Heart right ventricle (tissue), 16 donors: ENCODE data around the gene NUBPL. TPM values are rescaled to one million over a fixed set of nuclear protein-coding genes. Genes with fewer than 3 reads are reported as not detected.
A peak's percentile ranks its signal among the peaks of the same experiment; 100 is the strongest.

ENCODE experiments used
- ATAC-seq, 8 donors: fragments of 200-7000 bp; cut with Tn5 transposase; one replicate each; pipeline ENCODE4 v1.9.1; 2020; ENCODE audit warnings: mild to moderate bottlenecking in 8 of 8, moderate library complexity in 8 of 8, moderate number of reproducible peaks in 1 of 8
- DNase-seq, 2 donors: peaks; one replicate each; pipeline ENCODE4 v3.0.0-alpha.2; 2020
- H3K27ac ChIP-seq, 10 donors: fragments of 200-600 bp; sonication (generic) in 2 of 10; one replicate each; pipeline versions ENCODE4 v1.5.0 to v1.8.0; 2020 to 2022; ENCODE audit warnings: mild to moderate bottlenecking in 3 of 10
- H3K27me3 ChIP-seq, 7 donors: fragments of 200-600 bp; one replicate each; pipeline ENCODE4 v1.8.0; 2021 to 2022; ENCODE audit warnings: mild to moderate bottlenecking in 2 of 7
- H3K36me3 ChIP-seq, 9 donors: fragments of 200-600 bp; sonication (generic) in 1 of 9; one replicate each; pipeline versions ENCODE4 v1.5.0 to v1.8.0; 2020 to 2022; ENCODE audit warnings: mild to moderate bottlenecking in 2 of 9
- H3K4me1 ChIP-seq, 9 donors: fragments of 200-600 bp; sonication (generic) in 1 of 9; one replicate each; pipeline versions ENCODE4 v1.5.0 to v1.8.0; 2020 to 2022; ENCODE audit warnings: mild to moderate bottlenecking in 4 of 9
- H3K4me3 ChIP-seq, 10 donors: fragments of 200-600 bp; sonication (generic) in 2 of 10; one replicate each; pipeline versions ENCODE4 v1.5.0 to v1.8.0; 2020 to 2022; ENCODE audit warnings: mild to moderate bottlenecking in 7 of 10, moderate library complexity in 2 of 10
- H3K9me3 ChIP-seq, 11 donors: fragments of 200-600 bp in 10 of 11; sonication (generic) in 2 of 11; one replicate each; pipeline versions ENCODE4 v1.5.0 to v1.8.0; 2013 to 2022; ENCODE audit warnings: mild to moderate bottlenecking in 2 of 11, control low read depth in 1 of 11, moderate library complexity in 1 of 11
- CTCF ChIP-seq, 9 donors: fragments of 200-600 bp; sonication (generic) in 2 of 9; IDR thresholded peaks; one replicate each; pipeline versions ENCODE4 v1.5.0 to v1.8.0; 2021 to 2022; ENCODE audit warnings: antibody characterized with exemption in 9 of 9, mild to moderate bottlenecking in 5 of 9, moderate library complexity in 1 of 9
- WGBS, 2 donors: extraction: QIAGEN DNeasy Blood & Tissue Kit; methylation state at CpG; one replicate each; pipeline ENCODE4 v1.1.7; 2013; ENCODE audit warnings: inconsistent platforms in 1 of 2; 5-methylcytosine and 5-hydroxymethylcytosine counted together
- intact Hi-C, 10 donors: fragments of 100-400 bp; cut with DNase I; formaldehyde crosslinking; loops; one replicate each; pipeline versions ENCODE4 v1.11.1 to v1.14.2; 2022
- long read RNA-seq, 3 donors: library from polyadenylated mRNA; unstranded; transcript quantifications; one replicate each; pipeline ENCODE4 v2.0.0, GENCODE V29; 2020 to 2021
- polyA plus RNA-seq, 2 donors: library from polyadenylated mRNA; stranded (reverse); fragments of 200-250 nt; gene quantifications; one replicate each; pipeline ENCODE4 v1.2.3, GENCODE V29; 2013
- total RNA-seq, 10 donors: library from RNA; stranded (reverse); fragmentation: NEBNext Ultra II Directional in 3 of 10; extraction: Animal tissue kit (Norgen Biotek cat#: 25700) in 3 of 10; gene quantifications; one replicate each; pipeline versions ENCODE4 v1.2.1 to v1.2.4, GENCODE V29; 2021 to 2023
- donor health status: Arrhythmogenic right ventricular cardiomyopathy.
- donor health status: ischemic (EF 13 %, LVEDD 7.1; RV severe dilation, severe dysfunction).
- donor health status: healthy with polysubstance abuse.
- donor health status: DM: no; HTN: yes; CAD: no.
- donor health status: DM: no; HTN: no; CAD: no.
- donor health status: ischemic (EF 25% LVEDD 6.9; RV normal size, moderate dysfunction).
- donor health status: ischemic (EF 25% LVEDD 5.7; RV mildly dilated, moderate dysfunction).
- donor health status: healthy.
- donor health status: DM: yes; HTN: yes; CAD: no.
- donor health status: Ischemic cardiomyopathy.
- donor health status: ischemic (EF 35%, LVEDD 5.7; RV mildly dilated, moderate dysfunction).
- donor health status: nonischemic (EF 11% LVEDD 7.7; RV severe dilation, severe dysfunction).
- donor health status: DM: yes; HTN: yes; CAD: no.
- donor health status: PGD.
- donor health status: ischemic (EF 29% LVEDD 5.4; RV normal size, mild dysfunction).
- donor health status: nonischemic (EF 23%, LVEDD 6.1; RV moderate dilation, normal function).

NUBPL gene, protein sequence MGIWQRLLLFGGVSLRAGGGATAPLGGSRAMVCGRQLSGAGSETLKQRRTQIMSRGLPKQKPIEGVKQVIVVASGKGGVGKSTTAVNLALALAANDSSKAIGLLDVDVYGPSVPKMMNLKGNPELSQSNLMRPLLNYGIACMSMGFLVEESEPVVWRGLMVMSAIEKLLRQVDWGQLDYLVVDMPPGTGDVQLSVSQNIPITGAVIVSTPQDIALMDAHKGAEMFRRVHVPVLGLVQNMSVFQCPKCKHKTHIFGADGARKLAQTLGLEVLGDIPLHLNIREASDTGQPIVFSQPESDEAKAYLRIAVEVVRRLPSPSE
- total RNA-seq, result 10 to 100 TPM; 19.3 to 32.0 (median 24.7) TPM
- polyA plus RNA-seq, result 1 to 10 TPM; 4.0 to 5.3 TPM
- long read RNA-seq, donor 1, transcript NUBPL-201 (11 exons, 3,049 nt), result major isoform, 18 of 24 reads
- long read RNA-seq, donor 1, partial matches to known transcripts, result 1 of 24 reads
- long read RNA-seq, donor 1, other reads (novel, unspliced or antisense), result 5 of 24 reads
- long read RNA-seq, donor 2, transcript NUBPL-201 (11 exons, 3,049 nt), result major isoform, 13 of 21 reads
- long read RNA-seq, donor 2, partial matches to known transcripts, result 2 of 21 reads
- long read RNA-seq, donor 2, other reads (novel, unspliced or antisense), result 6 of 21 reads
- long read RNA-seq, donor 3, transcript NUBPL-201 (11 exons, 3,049 nt), result major isoform, 50 of 74 reads
- long read RNA-seq, donor 3, partial matches to known transcripts, result 3 of 74 reads
- long read RNA-seq, donor 3, other reads (novel, unspliced or antisense), result 20 of 74 reads

- 0% methylated on average over 34 of the region's 34 CpGs for WGBS, 2 donors
- Histone ChIP-seq H3K27ac (peak within 1 kb of the TSS; percentile 15 to 95 (median 84)), H3K9me3 (no peaks in the 10 kb centered on the region), H3K4me1 (peaks cover 0 to 29% (median 9%) of the 10 kb centered on the region in 9 donors), H3K27me3 (no peaks in the 10 kb centered on the region), H3K4me3 (peak within 1 kb of the TSS; percentile 65 to 91 (median 79)), H3K36me3 (peaks cover 0 to 15% (median 0%) of the 10 kb centered on the region in 9 donors)
- intact Hi-C loops, result loop anchor here in 3 of 10 donors (5.0 to 10.0 kb wide), 3 partner anchors 366 to 691 kb away; partner anchors contain the start of gene ARHGAP5 (in 3 of the 3)
- DNase-seq (peak; percentile 97 to 98), ATAC-seq (peak; percentile 96 to 99 (median 98))
- no peak for TF ChIP-seq CTCF (IDR thresholded peaks at IDR 0.05)
Observed at GRCh38 chr14:31561155-31561846, at the start of gene NUBPL. NUBPL (plus strand) TSS chr14:31561404; CDS start chr14:31561440, 36 bp downstream.

- intact Hi-C loops, result no loop called here
- ATAC-seq (no peak), DNase-seq (no peak)
- WGBS, 2 donors, result 96 to 97% methylated on average over 32 to 33 of the region's 33 CpGs
- Histone ChIP-seq H3K27ac (no peak overlapping the region), H3K4me3 (no peak overlapping the region), H3K27me3 (no peaks in the 10 kb centered on the region), H3K4me1 (no peaks in the 10 kb centered on the region), H3K36me3 (no peaks in the 10 kb centered on the region), H3K9me3 (no peaks in the 10 kb centered on the region)
- TF ChIP-seq CTCF (IDR thresholded peaks at IDR 0.05), result no peak
Observed at GRCh38 chr14:31527087-31527486, 34.1 kb upstream of the NUBPL start.

DNA sequence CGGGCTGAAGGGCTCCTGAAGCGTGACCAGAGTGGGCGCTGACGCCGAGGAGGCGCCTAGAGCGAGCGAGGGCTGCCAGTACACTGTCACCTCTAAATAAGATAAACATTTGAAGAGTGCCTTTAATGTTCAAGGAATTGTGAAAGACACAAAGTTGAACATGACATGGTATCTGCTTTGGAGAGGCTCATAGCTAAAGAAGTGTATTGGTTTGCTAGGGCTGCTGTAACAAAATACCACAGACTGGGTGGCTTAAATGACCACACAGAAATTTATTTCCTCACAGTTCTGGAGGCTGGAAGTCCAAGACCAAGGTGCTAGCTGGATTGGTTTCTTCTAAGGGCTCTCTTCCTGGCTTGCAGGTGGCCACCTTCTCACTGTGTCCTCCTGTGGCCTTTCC lies 33.7 kb upstream of the NUBPL start:
- DNase-seq, result no peak
- WGBS, 2 donors, result 85 to 90% methylated on average over 7 to 8 of the region's 8 CpGs
- no peak for ATAC-seq
- TF ChIP-seq CTCF (IDR thresholded peaks at IDR 0.05), result no peak
- Histone ChIP-seq H3K4me3 (no peak overlapping the region), H3K27me3 (no peaks in the 10 kb centered on the region), H3K9me3 (no peaks in the 10 kb centered on the region), H3K4me1 (no peaks in the 10 kb centered on the region), H3K27ac (no peak overlapping the region), H3K36me3 (no peaks in the 10 kb centered on the region)
- intact Hi-C loops, result no loop called here

DNA sequence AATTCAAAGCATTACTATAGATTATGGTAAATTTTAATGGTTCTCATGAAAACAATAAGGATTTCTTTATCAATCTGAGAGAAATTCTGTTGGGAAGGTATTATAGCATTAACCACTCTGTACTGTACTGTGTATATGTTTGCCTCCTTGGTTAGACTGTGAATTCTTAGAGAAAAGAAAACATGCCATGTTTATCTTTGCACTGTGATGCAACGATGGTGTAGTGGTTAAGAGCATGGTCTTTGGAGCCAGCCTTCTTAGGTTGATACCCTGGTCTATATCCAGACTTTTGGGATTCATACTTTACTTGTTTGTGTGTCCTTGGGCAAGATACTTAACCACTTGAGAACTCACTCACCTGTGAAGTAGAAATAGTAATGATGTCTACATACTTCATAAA lies 32.2 kb upstream of the NUBPL start:
- WGBS, 2 donors, result 33 to 55% methylated on average over 1 of the region's 1 CpG

More for the DNA sequence above, 32.2 kb upstream of the NUBPL start:
- intact Hi-C loops, result no loop called here
- ATAC-seq (no peak), DNase-seq (no peak)
- TF ChIP-seq CTCF (IDR thresholded peaks at IDR 0.05), result no peak
- no peaks in the 10 kb centered on the region for H3K36me3 ChIP-seq
- no peak overlapping the region for H3K4me3 ChIP-seq
- no peak overlapping the region for H3K27ac ChIP-seq
- H3K9me3 ChIP-seq, result no peaks in the 10 kb centered on the region
- no peaks in the 10 kb centered on the region for H3K27me3 ChIP-seq
- no peaks in the 10 kb centered on the region for H3K4me1 ChIP-seq
